Activated naive CD4-positive, alpha-beta T cell treated with anti-CD3 and anti-CD28 coated beads, Interleukin-2, amount 10 ng/mL, durations not matched to agents 7 days and 5 days (primary cell): ENCODE measurements around the gene TOR1A.
A peak's percentile ranks its signal among the peaks of the same experiment; 100 is the strongest.

Experiments
- CTCF ChIA-PET: fragments of 350-600 bp; sonication (Branson Sonifier 250); formaldehyde crosslinking; loops from one replicate; lab custom pipeline; 2021; ENCODE audit warnings: antibody characterized with exemption; lab: Charles Lee
- DNase-seq: peaks from one replicate; pipeline ENCODE4 v3.0.0-alpha.2; 2020
- H3K27ac Mint-ChIP-seq: one replicate; pipeline ENCODE4 v1.8.0; 2021; ENCODE audit warnings: mild to moderate bottlenecking, moderate library complexity, mixed read lengths
- H3K27me3 Mint-ChIP-seq: one replicate; pipeline ENCODE4 v1.8.0; 2021; ENCODE audit warnings: mild to moderate bottlenecking, mixed read lengths
- H3K36me3 Mint-ChIP-seq: one replicate; pipeline ENCODE4 v1.8.0; 2021; ENCODE audit warnings: mixed read lengths
- H3K4me1 Mint-ChIP-seq: one replicate; pipeline ENCODE4 v1.8.0; 2021; ENCODE audit warnings: mixed read lengths
- H3K4me3 Mint-ChIP-seq: one replicate; pipeline ENCODE4 v1.8.0; 2021; ENCODE audit warnings: mild to moderate bottlenecking, moderate library complexity, mixed read lengths
- H3K9me3 Mint-ChIP-seq: one replicate; pipeline ENCODE4 v1.8.0; 2021; ENCODE audit warnings: mixed read lengths

Gene TOR1A

DNA sequence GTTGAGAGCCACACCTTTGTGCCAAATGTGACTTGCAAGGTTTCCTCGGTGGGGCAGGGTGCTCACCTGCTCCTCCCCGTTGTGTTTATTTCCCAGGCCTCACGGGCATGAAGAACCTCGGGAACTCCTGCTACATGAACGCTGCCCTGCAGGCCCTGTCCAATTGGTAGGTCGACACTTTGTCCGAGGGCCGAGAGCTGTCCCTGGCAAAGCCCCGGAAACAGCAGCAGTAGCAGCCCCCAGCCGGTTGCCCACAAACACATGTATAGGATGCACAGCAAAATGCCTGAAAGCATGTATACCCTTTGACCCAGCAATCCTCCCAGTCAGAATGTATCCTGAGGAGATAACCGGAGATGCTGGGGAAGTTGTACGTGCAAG lies 37.5 kb upstream of the TOR1A start:
- Mint-ChIP-seq H3K4me1 (peaks cover 64% of the 10 kb centered on the region), H3K4me3 (no peak overlapping the region), H3K27me3 (no peaks in the 10 kb centered on the region), H3K9me3 (no peaks in the 10 kb centered on the region), H3K36me3 (peaks cover 58% of the 10 kb centered on the region), H3K27ac (peak overlapping the region; percentile 78)
- CTCF ChIA-PET, result interaction anchor here (1.6 to 2.1 kb wide), 2 partner anchors 23 to 24 kb away, joined by 7 to 9 read pairs; no protein-coding TSS in a partner anchor
- no peak for DNase-seq

DNA sequence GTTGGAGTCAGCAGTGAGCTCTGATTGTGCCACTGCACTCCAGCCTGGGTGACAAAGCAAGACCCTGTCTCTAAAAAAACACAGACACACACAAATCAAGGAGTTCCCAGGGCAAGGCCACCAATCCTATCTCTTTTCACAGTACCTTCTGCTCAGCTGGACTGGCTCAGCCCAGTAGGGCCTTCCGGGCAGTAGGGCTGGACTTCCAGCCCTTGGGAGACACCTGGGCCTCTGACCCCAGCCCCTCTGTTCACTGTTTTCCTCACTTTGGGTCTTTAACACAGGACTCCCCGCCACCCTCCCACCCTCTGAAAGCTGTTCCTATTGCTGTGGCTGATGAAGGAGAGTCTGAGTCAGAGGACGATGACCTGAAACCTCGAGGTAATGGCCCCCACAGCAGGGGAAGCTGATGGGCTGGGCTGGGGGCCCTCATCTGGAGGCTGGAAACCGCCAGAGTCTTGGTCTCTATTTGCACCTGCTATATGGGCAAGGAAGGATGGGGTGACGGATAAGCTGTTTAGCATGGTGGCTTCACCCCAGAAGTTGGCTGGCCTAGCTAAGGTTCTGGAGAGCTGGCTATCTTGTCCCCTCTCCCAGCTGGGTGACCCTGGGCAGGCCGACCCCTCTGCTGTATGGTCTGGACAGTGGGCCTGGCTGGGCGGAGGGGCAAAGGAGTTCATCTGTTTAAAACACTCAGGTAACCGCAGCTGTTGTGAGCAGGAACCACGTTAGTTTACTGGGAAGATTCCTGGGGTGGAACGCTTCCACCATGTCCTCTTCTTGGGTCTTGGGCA lies 36.9 kb upstream of the TOR1A start:
- peaks cover 61% of the 10 kb centered on the region for H3K36me3 Mint-ChIP-seq
- H3K27ac Mint-ChIP-seq, result peak overlapping the region; percentile 79
- H3K4me1 Mint-ChIP-seq, result peaks cover 62% of the 10 kb centered on the region
- CTCF ChIA-PET, result interaction anchor here (1.2 to 2.1 kb wide), 3 partner anchors 16 to 24 kb away, joined by 3 to 9 read pairs (median 7); no protein-coding TSS in a partner anchor
- H3K27me3 Mint-ChIP-seq, result no peaks in the 10 kb centered on the region
- no peak for DNase-seq
- H3K9me3 Mint-ChIP-seq, result no peaks in the 10 kb centered on the region
- H3K4me3 Mint-ChIP-seq, result no peak overlapping the region

DNA sequence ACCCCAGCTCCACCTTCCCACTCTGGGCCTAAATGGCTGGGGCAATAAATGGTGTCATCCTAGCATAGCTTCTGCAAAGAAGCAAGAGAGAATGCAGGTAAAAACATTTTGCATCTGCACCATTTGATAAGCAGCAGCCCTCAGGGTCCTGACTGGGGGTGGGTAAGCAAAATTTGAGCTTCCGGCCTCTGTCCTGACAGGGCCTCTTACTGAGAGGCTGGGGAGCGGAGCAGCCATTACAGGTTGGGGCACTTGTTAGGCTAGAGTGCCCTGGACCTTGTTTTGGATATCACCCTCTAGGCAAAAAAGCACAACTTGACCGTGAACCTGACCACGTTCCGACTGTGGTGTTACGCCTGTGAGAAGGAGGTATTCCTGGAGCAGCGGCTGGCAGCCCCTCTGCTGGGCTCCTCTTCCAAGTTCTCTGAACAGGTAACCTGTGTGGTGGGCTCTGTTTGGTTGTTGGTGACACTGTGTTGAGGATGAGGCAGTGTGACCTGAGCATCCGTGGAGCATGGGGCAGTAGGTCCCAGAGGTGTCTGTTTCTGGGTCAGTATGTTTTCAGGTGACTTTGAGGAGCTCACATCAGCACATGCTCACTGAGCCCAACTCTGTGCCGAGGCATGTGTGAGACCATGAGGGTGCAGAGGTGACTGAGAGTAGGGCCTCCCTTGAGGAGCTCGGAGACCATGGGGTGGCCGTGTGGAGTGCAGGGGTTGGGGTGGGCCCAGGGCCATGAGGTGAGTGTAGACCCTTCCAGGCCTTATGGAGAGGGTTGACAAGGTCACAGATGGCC lies 34.4 kb upstream of the TOR1A start:
- H3K4me1 Mint-ChIP-seq, result peaks cover 67% of the 10 kb centered on the region
- no peak for DNase-seq
- CTCF ChIA-PET, result no interaction called here
- no peaks in the 10 kb centered on the region for H3K9me3 Mint-ChIP-seq
- H3K27ac Mint-ChIP-seq, result peak overlapping the region; percentile 37
- no peak overlapping the region for H3K4me3 Mint-ChIP-seq
- H3K27me3 Mint-ChIP-seq, result no peaks in the 10 kb centered on the region
- H3K36me3 Mint-ChIP-seq, result peaks cover 68% of the 10 kb centered on the region

DNA sequence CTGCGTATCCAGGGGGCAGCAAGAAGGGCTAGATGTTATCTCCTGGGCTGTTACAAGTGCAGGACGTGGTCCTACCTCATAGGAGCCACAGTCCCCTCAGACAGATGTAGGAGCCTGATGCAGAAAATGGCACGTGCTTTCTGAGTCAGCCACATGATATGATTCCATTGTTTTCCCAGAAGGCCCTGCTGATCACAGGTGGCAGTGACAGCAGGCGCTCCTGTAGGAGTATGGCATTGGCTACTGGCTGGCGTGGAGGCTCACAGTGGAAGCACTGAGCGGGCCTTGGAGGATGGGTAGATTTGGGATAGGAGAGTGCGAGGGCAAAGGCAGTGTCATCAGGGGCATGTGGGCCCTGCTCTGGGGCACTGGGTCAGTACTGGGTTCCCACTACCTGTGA lies 33.3 kb upstream of the TOR1A start:
- CTCF ChIA-PET, result interaction anchor here (1.1 kb wide), 1 partner anchor 28 kb away, joined by 3 read pairs; no protein-coding TSS in a partner anchor
- H3K9me3 Mint-ChIP-seq, result no peaks in the 10 kb centered on the region
- no peak overlapping the region for H3K27ac Mint-ChIP-seq
- no peak overlapping the region for H3K4me3 Mint-ChIP-seq
- H3K36me3 Mint-ChIP-seq, result peaks cover 70% of the 10 kb centered on the region
- DNase-seq, result no peak
- H3K4me1 Mint-ChIP-seq, result peaks cover 64% of the 10 kb centered on the region
- no peaks in the 10 kb centered on the region for H3K27me3 Mint-ChIP-seq

DNA sequence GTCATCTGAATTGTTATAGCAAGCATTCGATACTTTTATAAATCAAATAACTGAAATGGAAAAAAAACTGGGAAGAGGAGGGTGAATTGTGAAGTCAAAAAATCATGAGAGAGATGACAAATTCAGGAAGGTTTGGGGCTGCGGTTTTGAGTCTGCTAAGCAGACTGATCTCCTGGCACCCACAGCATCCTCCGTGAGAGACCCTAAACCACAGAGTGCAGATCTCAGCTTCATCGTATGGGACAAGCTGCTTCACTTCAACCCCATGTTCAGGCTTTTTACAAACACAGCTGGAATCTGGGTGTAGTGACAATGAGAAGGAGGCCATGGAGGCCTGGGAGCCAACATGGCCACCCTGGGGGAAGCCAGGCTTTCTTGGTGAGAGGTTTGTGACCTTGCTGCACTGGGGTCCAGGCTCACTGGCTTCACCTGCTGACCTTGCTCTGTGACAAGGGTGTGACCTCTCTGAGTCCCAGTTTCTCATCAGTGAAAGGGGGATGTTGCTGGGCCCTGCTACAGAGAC lies 30.7 kb upstream of the TOR1A start:
- peaks cover 71% of the 10 kb centered on the region for H3K36me3 Mint-ChIP-seq

DNA sequence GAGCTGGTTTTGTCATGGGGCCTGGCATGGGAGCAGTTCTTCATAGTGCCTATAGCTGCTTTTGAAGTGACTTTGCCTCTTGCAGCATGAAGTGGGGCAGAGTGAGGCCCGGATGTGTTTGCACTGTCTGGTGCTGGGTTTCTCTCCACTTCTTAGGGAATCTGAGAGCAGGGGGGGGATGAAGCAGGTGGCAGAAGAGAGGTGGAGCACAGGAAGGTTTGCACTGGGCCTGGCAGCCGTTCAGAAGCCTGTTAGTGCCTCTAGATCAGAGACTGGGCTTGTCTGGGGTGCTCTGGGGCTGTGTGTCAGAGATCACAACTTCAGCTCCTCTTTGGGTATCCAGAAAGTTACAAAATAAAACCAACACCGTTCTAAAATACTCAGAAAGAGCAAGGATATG lies 29.7 kb upstream of the TOR1A start:
- no peak overlapping the region for H3K4me3 Mint-ChIP-seq
- peaks cover 69% of the 10 kb centered on the region for H3K36me3 Mint-ChIP-seq
- no peaks in the 10 kb centered on the region for H3K27me3 Mint-ChIP-seq
- no peaks in the 10 kb centered on the region for H3K9me3 Mint-ChIP-seq
- no peak for DNase-seq
- peaks cover 53% of the 10 kb centered on the region for H3K4me1 Mint-ChIP-seq
- H3K27ac Mint-ChIP-seq, result no peak overlapping the region
- CTCF ChIA-PET, result no interaction called here

More for the DNA sequence above, 30.7 kb upstream of the TOR1A start:
- CTCF ChIA-PET, result no interaction called here
- Mint-ChIP-seq H3K27me3 (no peaks in the 10 kb centered on the region), H3K4me3 (peak overlapping the region; percentile 1), H3K9me3 (no peaks in the 10 kb centered on the region), H3K4me1 (peaks cover 54% of the 10 kb centered on the region), H3K27ac (peak overlapping the region; percentile 5)
- DNase-seq, result no peak

DNA sequence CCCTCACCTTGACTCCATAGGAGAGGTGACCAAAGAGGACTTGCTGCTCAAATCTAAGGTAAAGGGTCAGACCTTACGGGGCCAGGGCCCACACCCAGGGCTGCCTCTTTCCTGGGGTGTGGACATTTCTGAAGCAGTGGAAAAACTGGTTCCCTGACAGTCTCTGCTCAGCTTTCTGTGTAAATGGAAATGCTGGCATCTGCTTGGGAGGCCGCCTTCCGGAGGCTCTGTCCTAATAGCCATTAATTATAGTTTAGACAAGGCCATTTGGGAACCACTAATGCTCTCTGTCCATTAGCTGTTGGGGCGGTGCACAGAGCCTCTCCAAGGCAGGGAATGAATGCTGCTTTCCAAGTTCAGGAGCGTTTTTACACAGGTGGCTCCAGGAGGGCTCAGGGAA lies 28.6 kb upstream of the TOR1A start:
- H3K27me3 Mint-ChIP-seq, result no peaks in the 10 kb centered on the region
- no peak overlapping the region for H3K4me3 Mint-ChIP-seq
- H3K4me1 Mint-ChIP-seq, result peaks cover 56% of the 10 kb centered on the region
- H3K36me3 Mint-ChIP-seq, result peaks cover 61% of the 10 kb centered on the region
- CTCF ChIA-PET, result interaction anchor here (0.7 kb wide), 1 partner anchor 11 kb away, joined by 3 read pairs; no protein-coding TSS in a partner anchor
- no peak overlapping the region for H3K27ac Mint-ChIP-seq
- no peaks in the 10 kb centered on the region for H3K9me3 Mint-ChIP-seq
- no peak for DNase-seq

DNA sequence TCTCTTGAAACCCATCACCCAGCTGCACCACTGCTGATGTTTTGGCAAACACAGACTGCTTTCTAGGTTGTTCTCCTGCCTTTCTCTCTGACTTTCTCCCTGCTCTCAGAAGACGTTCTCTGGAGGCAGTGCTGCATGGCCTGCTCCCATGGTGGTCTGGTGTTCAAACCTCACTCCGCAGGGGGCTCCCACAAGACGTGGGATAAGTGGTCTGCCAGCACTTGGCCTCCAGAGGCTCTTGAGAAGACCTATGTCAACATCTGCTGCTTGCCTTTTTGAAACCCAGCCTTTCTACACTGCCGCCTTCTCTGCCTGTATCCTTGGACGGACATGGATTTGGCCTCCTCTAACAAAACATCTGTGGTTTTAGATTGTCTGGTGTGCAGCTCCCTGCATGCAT lies 27.9 kb upstream of the TOR1A start:
- CTCF ChIA-PET, result interaction anchor here (1.0 kb wide), 2 partner anchors 16 to 126 kb away, joined by 3 read pairs; no protein-coding TSS in a partner anchor
- Mint-ChIP-seq H3K9me3 (no peaks in the 10 kb centered on the region), H3K27me3 (no peaks in the 10 kb centered on the region), H3K4me1 (peaks cover 55% of the 10 kb centered on the region), H3K27ac (no peak overlapping the region), H3K4me3 (no peak overlapping the region), H3K36me3 (peaks cover 58% of the 10 kb centered on the region)
- no peak for DNase-seq

DNA sequence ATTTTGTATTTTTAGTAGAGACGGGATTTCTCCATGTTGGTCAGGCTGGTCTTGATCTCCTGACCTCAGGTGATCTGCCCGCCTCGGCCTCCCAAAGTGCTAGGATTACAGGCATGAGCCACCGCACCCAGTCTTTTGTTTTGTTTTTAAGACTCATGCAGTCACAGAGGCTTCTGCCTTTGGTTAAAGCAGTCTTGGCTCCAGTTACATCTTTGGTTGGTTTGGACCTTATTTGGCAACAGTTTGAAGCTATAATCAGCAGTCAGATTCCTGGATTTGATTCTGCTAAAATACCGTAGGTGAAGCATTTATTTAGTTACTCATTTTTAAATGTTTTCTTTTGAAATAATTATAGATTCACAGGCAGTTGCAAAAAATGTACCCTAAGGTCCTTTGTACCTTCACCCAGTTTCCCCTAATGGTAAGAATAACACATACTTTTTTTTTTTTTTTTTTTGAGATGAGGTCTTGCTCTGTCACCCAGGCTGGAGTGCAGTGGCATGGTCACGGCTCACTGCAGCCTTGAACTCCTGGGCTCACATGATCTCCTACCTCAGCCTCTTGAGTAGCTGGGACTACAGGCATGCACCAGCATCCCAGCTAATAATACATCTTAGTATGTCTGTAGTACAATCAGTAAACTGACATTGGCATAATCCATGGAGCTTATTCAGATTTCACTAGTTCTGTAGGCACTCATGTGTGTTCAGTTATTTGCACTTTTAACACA lies 27.1 kb upstream of the TOR1A start:
- Mint-ChIP-seq H3K4me1 (peaks cover 50% of the 10 kb centered on the region), H3K36me3 (peaks cover 53% of the 10 kb centered on the region)
- CTCF ChIA-PET, result interaction anchor here (1.0 kb wide), 2 partner anchors 17 to 125 kb away, joined by 3 read pairs; no protein-coding TSS in a partner anchor

DNA sequence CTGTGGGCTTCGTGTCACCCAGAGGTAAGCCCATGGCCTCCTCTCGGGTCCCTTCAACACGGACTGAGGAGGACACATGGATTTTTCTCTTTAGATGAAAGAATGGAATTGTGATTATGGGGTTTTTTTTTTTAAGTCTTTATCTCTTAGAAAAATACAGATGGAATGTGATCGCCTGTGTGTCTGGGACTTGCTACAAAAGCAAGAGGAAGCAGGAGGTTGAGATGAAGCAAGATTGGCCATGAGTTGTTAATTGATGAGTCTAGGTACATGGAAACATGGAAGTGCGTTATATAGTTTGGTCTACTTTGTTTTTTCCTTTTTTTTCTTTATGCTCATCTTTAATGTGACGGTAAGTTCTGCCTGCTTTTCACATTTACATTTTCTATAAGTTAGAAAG lies 26.0 kb upstream of the TOR1A start:
- no peak overlapping the region for H3K27ac Mint-ChIP-seq
- H3K36me3 Mint-ChIP-seq, result peaks cover 47% of the 10 kb centered on the region
- CTCF ChIA-PET, result interaction anchor here (0.7 kb wide), 1 partner anchor 14 kb away, joined by 3 read pairs; no protein-coding TSS in a partner anchor
- no peak for DNase-seq
- peaks cover 51% of the 10 kb centered on the region for H3K4me1 Mint-ChIP-seq
- H3K27me3 Mint-ChIP-seq, result no peaks in the 10 kb centered on the region
- no peaks in the 10 kb centered on the region for H3K9me3 Mint-ChIP-seq
- no peak overlapping the region for H3K4me3 Mint-ChIP-seq

More for the DNA sequence above, 27.1 kb upstream of the TOR1A start:
- Mint-ChIP-seq H3K27me3 (no peaks in the 10 kb centered on the region), H3K9me3 (no peaks in the 10 kb centered on the region), H3K4me3 (no peak overlapping the region), H3K27ac (no peak overlapping the region)
- no peak for DNase-seq

DNA sequence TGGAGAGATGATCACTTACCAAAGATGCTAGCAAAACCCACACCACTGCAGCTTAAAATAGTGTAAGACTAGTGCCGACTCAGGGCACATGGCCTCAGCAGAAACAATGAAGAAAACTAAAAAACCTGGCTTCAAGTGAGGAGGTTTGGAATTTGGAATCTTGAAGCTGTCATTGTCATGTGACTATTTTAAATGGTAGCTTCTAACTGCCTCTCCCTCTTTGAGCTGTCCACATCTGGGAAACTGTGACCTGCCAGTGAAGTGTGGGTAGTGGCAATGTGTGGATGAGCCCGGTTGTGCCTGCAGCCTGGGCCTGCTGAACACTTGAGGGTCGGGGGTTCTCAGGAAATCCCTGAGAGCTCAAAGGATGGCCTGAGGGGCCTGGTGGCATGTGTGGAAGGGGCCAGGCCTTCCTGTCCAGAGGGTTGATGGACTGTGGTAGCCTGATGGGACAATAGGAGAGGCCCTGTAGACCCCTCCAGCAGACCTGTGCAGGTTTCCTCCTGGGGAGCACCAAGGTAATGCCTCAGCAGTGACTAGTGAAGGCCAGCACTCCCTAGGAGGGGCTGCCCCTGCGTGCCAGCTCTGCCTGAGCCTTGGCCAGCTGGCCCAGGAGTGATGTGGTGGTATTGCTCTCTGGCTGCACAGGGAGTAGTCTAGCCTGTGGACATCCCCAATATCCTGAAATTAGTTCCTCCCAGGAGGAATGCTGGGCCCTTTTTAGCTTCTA lies 24.9 kb upstream of the TOR1A start:
- H3K4me1 Mint-ChIP-seq, result peaks cover 47% of the 10 kb centered on the region
- no peak overlapping the region for H3K4me3 Mint-ChIP-seq
- peak overlapping the region; percentile 71 for H3K27ac Mint-ChIP-seq
- CTCF ChIA-PET, result no interaction called here
- no peak for DNase-seq
- H3K27me3 Mint-ChIP-seq, result no peaks in the 10 kb centered on the region
- H3K36me3 Mint-ChIP-seq, result peaks cover 38% of the 10 kb centered on the region
- H3K9me3 Mint-ChIP-seq, result no peaks in the 10 kb centered on the region

DNA sequence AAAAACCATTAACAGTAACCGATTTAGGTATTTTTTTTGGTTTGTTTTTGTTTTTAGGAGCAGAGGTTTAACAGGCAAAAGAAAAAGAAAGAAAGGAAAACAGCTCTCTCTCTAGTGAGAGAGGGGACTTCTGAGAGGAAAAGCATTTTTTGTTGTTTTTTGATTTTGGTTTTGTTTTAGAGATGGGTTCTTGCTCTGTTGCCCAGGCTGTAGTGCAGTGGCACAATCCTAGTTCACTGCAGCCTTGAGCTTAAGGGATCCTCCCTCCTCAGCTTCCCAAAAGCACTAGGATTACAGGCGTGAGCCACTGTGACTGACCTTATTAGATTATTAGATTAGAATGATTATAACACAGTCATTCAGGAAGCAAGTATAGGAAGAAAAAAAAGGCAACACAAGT lies 21.4 kb upstream of the TOR1A start:
- peak overlapping the region; percentile 24 for H3K4me3 Mint-ChIP-seq
- CTCF ChIA-PET, result no interaction called here
- peaks cover 28% of the 10 kb centered on the region for H3K36me3 Mint-ChIP-seq
- no peaks in the 10 kb centered on the region for H3K27me3 Mint-ChIP-seq
- H3K27ac Mint-ChIP-seq, result peak overlapping the region; percentile 74
- no peaks in the 10 kb centered on the region for H3K9me3 Mint-ChIP-seq
- H3K4me1 Mint-ChIP-seq, result peaks cover 48% of the 10 kb centered on the region
- DNase-seq, result no peak

DNA sequence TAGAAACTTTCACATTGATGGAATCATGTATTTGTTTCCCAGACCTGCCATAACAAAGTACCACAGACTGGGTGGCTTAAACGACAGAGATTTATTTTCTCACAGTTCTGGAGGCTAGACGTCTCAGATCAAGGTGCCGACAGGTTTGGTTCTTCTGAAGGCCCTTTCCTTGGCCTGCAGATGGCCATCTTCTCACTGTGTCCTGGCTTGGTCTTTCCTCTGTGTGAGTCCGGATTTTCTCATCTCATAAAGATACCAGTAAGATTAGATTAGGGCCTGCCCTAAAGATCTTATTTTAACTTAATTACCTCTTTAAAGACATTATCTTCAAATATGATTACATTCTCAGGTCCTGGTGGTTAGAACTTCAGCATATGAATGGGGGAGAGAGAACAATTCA lies 17.1 kb upstream of the TOR1A start:
- no peaks in the 10 kb centered on the region for H3K9me3 Mint-ChIP-seq
- H3K36me3 Mint-ChIP-seq, result peaks cover 35% of the 10 kb centered on the region
- CTCF ChIA-PET, result no interaction called here
- H3K4me1 Mint-ChIP-seq, result peaks cover 76% of the 10 kb centered on the region
- no peaks in the 10 kb centered on the region for H3K27me3 Mint-ChIP-seq
- peak overlapping the region; percentile 14 for H3K27ac Mint-ChIP-seq
- no peak for DNase-seq
- no peak overlapping the region for H3K4me3 Mint-ChIP-seq
